Non-pigmented ciliary epithelial cell (primary cell): ENCODE results near the gene PMS2.
"Not testable (repeated sequence)": the region's sequence is repeated elsewhere in the genome, so short reads cannot be mapped to it uniquely, and the experiment has no call there.

Experiments
- DNase-seq: peaks from one replicate; pipeline ENCODE4 v3.0.0-alpha.2; 2010; ENCODE audit warnings: low read depth

Gene PMS2

DNA sequence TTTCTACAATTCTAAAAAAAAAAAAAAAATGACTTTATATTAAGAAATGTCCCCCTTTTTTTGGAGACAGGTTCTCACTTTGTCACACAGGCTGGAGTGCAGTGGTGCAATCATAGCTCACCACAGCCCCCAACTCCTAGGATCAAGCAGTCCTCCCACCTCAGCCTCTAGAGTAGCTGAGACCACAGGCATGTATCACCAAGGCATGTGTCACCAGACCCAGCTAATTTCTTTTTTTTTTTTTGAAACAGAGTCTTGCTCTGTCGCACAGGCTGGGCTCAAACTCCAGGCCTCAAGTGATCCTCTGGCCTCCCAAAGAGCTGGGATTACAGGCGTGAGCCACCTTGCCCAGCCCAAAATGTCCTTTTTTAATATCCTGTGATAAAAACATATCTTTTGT lies 84.7 kb downstream of the PMS2 start:
- not testable (repeated sequence) for DNase-seq
